Dermis lymphatic vessel endothelial cell (primary cell): ENCODE data around the gene CBFB. TPM values are rescaled to one million over a fixed set of nuclear protein-coding genes. Genes with fewer than 3 reads are reported as not detected.

Source experiments
- total RNA-seq: library from RNA; depleted of rRNA; stranded (reverse); fragments of >200 nt; gene quantifications from 2 replicates; pipeline ENCODE4 v1.2.1, GENCODE V29; 2014

The CBFB gene
- total RNA-seq: 47.6 and 71.9 TPM in 2 replicates

DNA sequence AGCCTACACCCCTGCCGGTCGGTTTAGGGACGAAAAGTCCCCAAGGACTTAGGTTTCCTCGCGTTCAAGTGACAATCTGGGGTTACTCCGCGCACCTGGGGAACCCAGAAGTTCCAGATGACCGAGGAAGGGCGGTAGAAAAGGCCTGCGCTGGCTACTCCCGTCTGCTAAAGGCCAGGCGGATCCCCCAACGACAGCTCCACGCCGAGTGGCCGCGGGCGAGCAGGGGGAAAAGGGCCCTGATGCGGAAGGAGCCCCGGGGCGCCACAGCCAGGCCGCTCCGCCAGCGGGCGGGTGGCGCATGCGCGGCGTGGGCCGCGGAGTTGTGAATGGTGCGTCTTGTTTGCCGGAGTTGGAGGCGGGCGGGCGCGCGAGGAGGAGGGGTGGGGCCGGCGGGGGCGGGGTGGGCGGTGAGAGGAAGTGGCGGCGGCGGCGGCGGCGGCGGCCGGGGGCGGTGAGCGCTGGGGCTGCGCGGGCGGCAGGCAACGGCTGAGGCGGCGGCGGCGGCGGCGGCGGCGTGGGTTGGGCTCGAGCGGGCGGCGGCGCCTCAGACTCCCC lies at the start of gene CBFB:
CBFB (plus strand) TSS at position 454 of the 558 bp plus-strand sequence. CDS start 259 bp downstream, outside the sequence.

DNA sequence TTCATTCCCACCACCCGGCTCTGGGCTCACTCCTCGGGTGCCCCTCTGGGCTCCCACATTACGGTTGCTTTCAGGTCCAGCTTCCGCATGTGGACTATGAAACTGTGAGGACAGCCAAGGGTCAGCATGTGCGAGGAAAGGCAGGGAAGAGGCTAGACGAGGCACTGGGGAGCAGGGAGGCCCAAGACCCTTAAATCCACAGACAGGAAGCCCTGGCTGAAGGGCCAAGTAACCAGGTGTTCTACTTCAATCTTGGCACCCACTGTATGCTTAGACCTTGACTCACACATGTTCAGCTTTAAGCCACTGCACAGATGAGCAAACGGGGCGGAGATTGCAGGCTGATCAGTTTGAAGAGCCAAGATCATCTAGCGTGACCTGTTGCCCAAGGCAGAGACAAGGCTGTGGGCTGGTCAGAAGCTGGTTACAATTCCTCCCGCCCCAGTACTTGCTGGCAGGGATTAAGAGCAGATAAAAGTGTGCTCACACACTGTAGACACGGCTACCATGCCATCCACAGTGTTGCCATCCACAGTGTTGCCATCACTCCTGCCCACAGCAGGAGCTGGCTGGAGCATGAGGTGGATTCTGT lies 40.7 kb upstream of the CBFB start, which contains the start of gene CES4A:
CES4A (plus strand) TSS at position 393 of the 592 bp plus-strand sequence; CDS start at position 577, 184 bp downstream.

DNA sequence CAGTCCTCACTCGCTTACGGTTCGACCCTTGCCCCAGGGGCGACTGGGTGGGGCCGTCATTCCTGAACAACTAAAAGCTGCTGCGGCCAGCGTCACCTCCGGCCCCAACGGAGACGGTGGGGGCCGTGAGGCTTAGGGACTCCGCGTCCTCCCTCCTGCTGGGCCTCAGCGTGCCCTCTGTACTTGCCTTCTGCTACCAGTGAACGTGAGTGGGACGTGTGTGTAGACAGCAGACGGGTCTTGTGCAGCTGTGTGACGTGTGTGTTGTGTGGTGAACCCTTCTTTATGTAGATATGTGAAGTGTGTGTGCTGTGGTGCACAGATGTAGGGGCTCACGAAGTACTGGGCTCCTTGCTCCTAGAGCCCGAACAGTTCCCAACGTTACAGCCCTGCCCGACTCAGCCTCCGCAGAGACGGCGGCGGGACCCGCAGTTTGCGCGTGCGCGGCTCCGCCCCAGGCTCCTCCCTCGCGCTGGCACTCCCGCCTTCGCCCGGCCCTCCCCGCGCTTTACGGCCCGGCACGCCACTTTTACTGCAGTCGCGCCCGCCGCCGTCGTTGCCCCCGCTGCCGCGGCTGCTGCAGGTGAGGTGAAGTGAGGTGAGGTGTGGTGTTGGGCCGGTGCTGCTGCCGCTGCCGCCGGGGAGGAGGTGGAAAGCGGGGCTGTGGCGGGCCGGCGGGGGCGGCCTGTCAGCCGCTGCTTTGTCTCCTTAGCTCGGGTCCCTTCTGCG lies 80.6 kb downstream of the CBFB start, which contains the start of gene PHAF1:
PHAF1 (plus strand) TSS at position 535 of the 729 bp plus-strand sequence. CDS start 235 bp downstream, outside the sequence.

Other genes with a start within 250 kb of the CBFB start
- gene TERB1, start 227.6 kb upstream of the CBFB start, total RNA-seq: under 0.01 and 0.09 TPM in 2 replicates
- gene NAE1, start 198.2 kb upstream of the CBFB start, total RNA-seq: 37.6 and 50.2 TPM in 2 replicates
- not detected in 2 replicates for gene CA7, start 184.7 kb upstream of the CBFB start, total RNA-seq
- gene PDP2, start 148.6 kb upstream of the CBFB start, total RNA-seq: 4.8 and 8.6 TPM in 2 replicates
- not detected in 2 replicates for gene CDH16, start 110.3 kb upstream of the CBFB start, total RNA-seq
- 0.22 and 0.43 TPM in 2 replicates for gene RRAD, start 103.6 kb upstream of the CBFB start, total RNA-seq
- gene CIAO2B, start 94.7 kb upstream of the CBFB start, total RNA-seq: 126 and 151 TPM in 2 replicates
- 13.8 and 15.1 TPM in 2 replicates for gene CES2, start 93.6 kb upstream of the CBFB start, total RNA-seq
- under 0.01 TPM in 1 of 2 replicates, not detected in the other for gene CES3, start 67.9 kb upstream of the CBFB start, total RNA-seq
- gene CES4A, start 40.6 kb upstream of the CBFB start, total RNA-seq: 0.60 and 2.0 TPM in 2 replicates
- 10.0 and 11.8 TPM in 2 replicates for gene PHAF1, start 80.8 kb downstream of the CBFB start, total RNA-seq
- 4.0 and 8.0 TPM in 2 replicates for gene B3GNT9, start 121.8 kb downstream of the CBFB start, total RNA-seq
- 14.0 and 20.4 TPM in 2 replicates for gene TRADD, start 130.8 kb downstream of the CBFB start, total RNA-seq
- gene FBXL8, start 130.8 kb downstream of the CBFB start, total RNA-seq: 5.6 and 6.1 TPM in 2 replicates
- 0.54 and 1.1 TPM in 2 replicates for gene HSF4, start 135.6 kb downstream of the CBFB start, total RNA-seq
- 4.0 and 4.9 TPM in 2 replicates for gene NOL3, start 141.4 kb downstream of the CBFB start, total RNA-seq
- 4.6 and 8.7 TPM in 2 replicates for gene MATCAP1, start 154.8 kb downstream of the CBFB start, total RNA-seq
- gene EXOC3L1, start 161.0 kb downstream of the CBFB start, total RNA-seq: 47.2 and 80.1 TPM in 2 replicates
- gene E2F4, start 163.0 kb downstream of the CBFB start, total RNA-seq: 46.4 and 62.6 TPM in 2 replicates
- gene ELMO3, start 170.0 kb downstream of the CBFB start, total RNA-seq: 0.65 and 0.86 TPM in 2 replicates
- 25.7 and 27.7 TPM in 2 replicates for gene TMEM208, start 198.0 kb downstream of the CBFB start, total RNA-seq
- 11.9 and 14.4 TPM in 2 replicates for gene FHOD1, start 218.3 kb downstream of the CBFB start, total RNA-seq
- 0.33 and 0.34 TPM in 2 replicates for gene SLC9A5, start 219.8 kb downstream of the CBFB start, total RNA-seq